Measurements from ENCODE around the gene DUOX1. TPM values are rescaled to one million over a fixed set of nuclear protein-coding genes. Genes with fewer than 3 reads are reported as not detected.

DUOX1 gene
- total RNA-seq, 2 donors from 2014 or later, result 0.26 to 0.66 TPM

DNA sequence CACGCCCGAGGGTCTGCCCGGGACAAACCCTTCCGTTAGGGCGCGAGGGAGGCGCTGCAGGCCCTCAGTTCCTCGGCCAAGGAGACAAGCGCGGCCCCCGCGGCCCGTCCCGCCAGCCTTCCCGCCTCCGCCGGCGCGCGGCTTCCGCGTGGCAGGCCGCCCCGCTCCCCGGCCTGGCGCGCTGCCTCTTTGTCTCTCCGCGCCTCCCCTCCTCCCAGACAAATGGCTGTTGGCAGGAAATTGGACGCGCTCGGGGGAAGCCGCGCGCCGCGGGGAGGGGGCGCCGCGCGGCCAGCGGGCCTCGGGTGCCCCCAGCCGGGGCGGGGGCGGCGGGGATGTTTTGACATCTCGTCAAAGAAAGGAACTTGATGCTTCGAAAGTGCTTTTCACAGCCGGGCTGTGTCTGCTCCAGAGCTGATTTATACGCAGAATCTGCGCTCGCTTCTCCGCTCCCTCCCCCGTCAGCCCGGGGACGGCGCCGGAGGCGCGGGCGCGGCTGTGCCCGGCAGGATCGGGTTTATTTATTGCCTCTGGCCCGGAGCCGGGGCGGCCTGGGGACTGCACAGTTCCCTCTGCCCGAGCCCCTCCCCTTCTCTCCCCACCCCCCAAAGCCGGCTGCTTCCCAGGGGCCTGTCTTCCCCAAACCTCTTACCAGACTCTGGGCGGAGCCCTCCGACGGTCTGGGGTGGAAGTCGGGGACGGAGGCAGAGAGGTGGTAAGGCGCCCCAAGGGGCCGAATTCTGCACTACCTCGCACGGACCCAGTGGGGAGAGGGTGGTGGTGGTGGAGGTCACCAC lies 37.2 kb downstream of the DUOX1 start:
- ATAC-seq, result peak; percentile 87
- Histone ChIP-seq H3K36me3 (replicated peaks in 1 of 2; ENCODE audit: insufficient read depth in 1 of 2, low read depth in 2 of 2) (no peaks in the 10 kb centered on the region), H3K27ac (peak overlapping the region; percentile 63 to 96 (median 94)), H3K27me3 (no peaks in the 10 kb centered on the region), H3K9me3 (no peaks in the 10 kb centered on the region), H3K4me3 (peak overlapping the region; percentile 34 to 54), H3K4me1 (peaks cover 29% of the 10 kb centered on the region)
- peak; percentile 84 to 90 (median 86) for DNase-seq
- intact Hi-C loops (cut with DNase I), result no loop called here
- 0 to 1% methylated on average over 25 to 74 of the region's 79 CpGs for WGBS, 2 donors
- TF ChIP-seq, protein P1, sequence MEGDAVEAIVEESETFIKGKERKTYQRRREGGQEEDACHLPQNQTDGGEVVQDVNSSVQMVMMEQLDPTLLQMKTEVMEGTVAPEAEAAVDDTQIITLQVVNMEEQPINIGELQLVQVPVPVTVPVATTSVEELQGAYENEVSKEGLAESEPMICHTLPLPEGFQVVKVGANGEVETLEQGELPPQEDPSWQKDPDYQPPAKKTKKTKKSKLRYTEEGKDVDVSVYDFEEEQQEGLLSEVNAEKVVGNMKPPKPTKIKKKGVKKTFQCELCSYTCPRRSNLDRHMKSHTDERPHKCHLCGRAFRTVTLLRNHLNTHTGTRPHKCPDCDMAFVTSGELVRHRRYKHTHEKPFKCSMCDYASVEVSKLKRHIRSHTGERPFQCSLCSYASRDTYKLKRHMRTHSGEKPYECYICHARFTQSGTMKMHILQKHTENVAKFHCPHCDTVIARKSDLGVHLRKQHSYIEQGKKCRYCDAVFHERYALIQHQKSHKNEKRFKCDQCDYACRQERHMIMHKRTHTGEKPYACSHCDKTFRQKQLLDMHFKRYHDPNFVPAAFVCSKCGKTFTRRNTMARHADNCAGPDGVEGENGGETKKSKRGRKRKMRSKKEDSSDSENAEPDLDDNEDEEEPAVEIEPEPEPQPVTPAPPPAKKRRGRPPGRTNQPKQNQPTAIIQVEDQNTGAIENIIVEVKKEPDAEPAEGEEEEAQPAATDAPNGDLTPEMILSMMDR (IDR thresholded peaks at IDR 0.05), result peak; percentile 63 to 78 (median 74)
- peak; percentile 19 to 77 (median 77) for TF ChIP-seq POLR2A (IDR thresholded peaks at IDR 0.05)

- peak overlapping the region; percentile 63 to 96 (median 94) for H3K27ac ChIP-seq
- no peaks in the 10 kb centered on the region for H3K9me3 ChIP-seq
- H3K4me3 ChIP-seq, result peak overlapping the region in 1 of 2 donors; percentile 34
- intact Hi-C loops (cut with DNase I), result no loop called here
- peak; percentile 1 for ATAC-seq
- DNase-seq, result no peak
- no peaks in the 10 kb centered on the region for H3K27me3 ChIP-seq
- TF ChIP-seq POLR2A (IDR thresholded peaks at IDR 0.05), result no peak
- TF ChIP-seq, protein P1 (IDR thresholded peaks at IDR 0.05), result peak in 1 of 7 experiments; percentile 1
- H3K4me1 ChIP-seq, result peaks cover 27% of the 10 kb centered on the region
- H3K36me3 ChIP-seq (replicated peaks in 1 of 2; ENCODE audit: insufficient read depth in 1 of 2, low read depth in 2 of 2), result no peaks in the 10 kb centered on the region
- 0 to 67% methylated on average over 2 to 9 of the region's 9 CpGs for WGBS, 2 donors
These were observed 37.9 kb downstream of the DUOX1 start for GRCh38 chr15:45167631-45168205.

DNA sequence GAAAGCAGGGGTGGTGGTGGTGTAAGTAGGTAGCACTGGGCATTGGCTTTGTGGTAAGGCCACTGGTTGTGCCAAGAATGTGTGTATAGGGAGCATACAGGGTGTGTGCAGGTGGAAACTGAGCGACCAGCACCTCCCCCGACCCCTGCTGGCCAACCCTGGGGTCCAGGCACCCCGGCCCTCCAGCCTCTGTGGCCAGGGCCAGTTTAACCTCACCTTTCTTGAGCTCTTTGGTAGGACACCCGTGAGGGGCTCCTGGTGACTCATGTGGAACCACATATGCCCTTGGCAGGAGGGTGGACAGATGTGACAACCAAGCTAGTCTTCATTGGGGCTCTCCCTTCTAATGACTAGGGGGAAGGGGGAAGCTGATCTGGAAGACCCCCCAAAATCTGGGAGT lies 38.5 kb downstream of the DUOX1 start:
- WGBS, 2 donors, result 89 to 96% methylated on average over 4 of the region's 4 CpGs
- TF ChIP-seq, protein P1 (IDR thresholded peaks at IDR 0.05), result no peak
- no peak for TF ChIP-seq POLR2A (IDR thresholded peaks at IDR 0.05)
- Histone ChIP-seq H3K27me3 (no peaks in the 10 kb centered on the region), H3K4me3 (no peak overlapping the region), H3K27ac (peak overlapping the region in 1 of 4 donors; percentile 93), H3K9me3 (no peaks in the 10 kb centered on the region), H3K4me1 (peaks cover 21% of the 10 kb centered on the region), H3K36me3 (replicated peaks in 1 of 2; ENCODE audit: insufficient read depth in 1 of 2, low read depth in 2 of 2) (no peaks in the 10 kb centered on the region)
- no peak for DNase-seq
- no peak for ATAC-seq
- intact Hi-C loops (cut with DNase I), result no loop called here

- intact Hi-C loops (cut with DNase I), result no loop called here
These were observed 39.2 kb downstream of the DUOX1 start for GRCh38 chr15:45168751-45169551.

More at GRCh38 chr15:45168751-45169551, 39.2 kb downstream of the DUOX1 start:
- 82 to 86% methylated on average over 8 to 9 of the region's 9 CpGs for WGBS, 2 donors
- DNase-seq (no peak), ATAC-seq (no peak)
- Histone ChIP-seq H3K4me3 (no peak overlapping the region), H3K27ac (no peak overlapping the region), H3K9me3 (no peaks in the 10 kb centered on the region), H3K4me1 (peaks cover 21% of the 10 kb centered on the region), H3K27me3 (no peaks in the 10 kb centered on the region), H3K36me3 (replicated peaks in 1 of 2; ENCODE audit: insufficient read depth in 1 of 2, low read depth in 2 of 2) (no peaks in the 10 kb centered on the region)
- TF ChIP-seq, protein P1 (IDR thresholded peaks at IDR 0.05), result no peak
- no peak for TF ChIP-seq POLR2A (IDR thresholded peaks at IDR 0.05)
